ENCODE measurements around the gene AUH.
A peak's percentile ranks its signal among the peaks of the same experiment; 100 is the strongest.
"Not testable (repeated sequence)": the region's sequence is repeated elsewhere in the genome, so short reads cannot be mapped to it uniquely, and the experiment has no call there.

The AUH gene

DNA sequence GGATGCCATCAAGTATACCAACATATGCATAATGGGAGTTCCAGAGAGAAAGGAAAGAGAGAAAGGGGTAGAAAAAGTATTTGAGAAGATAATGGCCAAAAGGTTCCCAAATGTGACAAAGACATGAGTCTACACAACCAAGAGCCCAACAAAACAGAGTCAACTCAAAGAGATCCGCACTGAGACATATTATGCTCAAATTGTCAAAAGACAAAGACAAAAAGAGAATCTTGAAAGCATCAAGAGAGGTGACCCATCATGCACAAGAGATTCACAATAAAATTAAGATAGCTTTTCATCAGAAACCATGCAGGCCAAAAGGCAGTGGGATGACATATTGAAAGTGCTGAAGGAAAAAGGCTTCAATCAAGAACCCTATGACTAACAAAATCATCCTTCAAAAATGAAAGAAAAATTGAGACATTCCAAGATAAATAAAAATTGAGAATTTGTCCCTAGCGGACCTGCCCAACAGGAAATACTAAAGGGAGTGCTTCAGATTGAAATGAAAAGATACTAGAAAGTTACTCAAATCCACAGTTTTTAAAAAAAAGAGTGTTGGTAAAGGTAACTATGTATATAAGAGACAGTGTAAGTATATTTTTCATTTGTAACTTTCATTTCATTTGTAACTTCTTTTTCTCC, 160.9 kb downstream of the AUH start:
- POLR2A ChIA-PET = no interaction called here
- no peak for DNase-seq (ENCODE audit: low read depth, low spot score)
- TF ChIP-seq, protein P1, sequence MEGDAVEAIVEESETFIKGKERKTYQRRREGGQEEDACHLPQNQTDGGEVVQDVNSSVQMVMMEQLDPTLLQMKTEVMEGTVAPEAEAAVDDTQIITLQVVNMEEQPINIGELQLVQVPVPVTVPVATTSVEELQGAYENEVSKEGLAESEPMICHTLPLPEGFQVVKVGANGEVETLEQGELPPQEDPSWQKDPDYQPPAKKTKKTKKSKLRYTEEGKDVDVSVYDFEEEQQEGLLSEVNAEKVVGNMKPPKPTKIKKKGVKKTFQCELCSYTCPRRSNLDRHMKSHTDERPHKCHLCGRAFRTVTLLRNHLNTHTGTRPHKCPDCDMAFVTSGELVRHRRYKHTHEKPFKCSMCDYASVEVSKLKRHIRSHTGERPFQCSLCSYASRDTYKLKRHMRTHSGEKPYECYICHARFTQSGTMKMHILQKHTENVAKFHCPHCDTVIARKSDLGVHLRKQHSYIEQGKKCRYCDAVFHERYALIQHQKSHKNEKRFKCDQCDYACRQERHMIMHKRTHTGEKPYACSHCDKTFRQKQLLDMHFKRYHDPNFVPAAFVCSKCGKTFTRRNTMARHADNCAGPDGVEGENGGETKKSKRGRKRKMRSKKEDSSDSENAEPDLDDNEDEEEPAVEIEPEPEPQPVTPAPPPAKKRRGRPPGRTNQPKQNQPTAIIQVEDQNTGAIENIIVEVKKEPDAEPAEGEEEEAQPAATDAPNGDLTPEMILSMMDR (IDR thresholded peaks at IDR 0.05; ENCODE audit: insufficient read depth, low read length, missing control alignments) = no peak
- CTCF ChIA-PET = interaction anchor here (1.5 kb wide), 2 partner anchors 111 to 226 kb away, joined by 3 to 4 read pairs; no protein-coding TSS in a partner anchor
- no peak overlapping the region for H3K4me3 ChIP-seq (ENCODE audit: low read depth, low read length)

DNA sequence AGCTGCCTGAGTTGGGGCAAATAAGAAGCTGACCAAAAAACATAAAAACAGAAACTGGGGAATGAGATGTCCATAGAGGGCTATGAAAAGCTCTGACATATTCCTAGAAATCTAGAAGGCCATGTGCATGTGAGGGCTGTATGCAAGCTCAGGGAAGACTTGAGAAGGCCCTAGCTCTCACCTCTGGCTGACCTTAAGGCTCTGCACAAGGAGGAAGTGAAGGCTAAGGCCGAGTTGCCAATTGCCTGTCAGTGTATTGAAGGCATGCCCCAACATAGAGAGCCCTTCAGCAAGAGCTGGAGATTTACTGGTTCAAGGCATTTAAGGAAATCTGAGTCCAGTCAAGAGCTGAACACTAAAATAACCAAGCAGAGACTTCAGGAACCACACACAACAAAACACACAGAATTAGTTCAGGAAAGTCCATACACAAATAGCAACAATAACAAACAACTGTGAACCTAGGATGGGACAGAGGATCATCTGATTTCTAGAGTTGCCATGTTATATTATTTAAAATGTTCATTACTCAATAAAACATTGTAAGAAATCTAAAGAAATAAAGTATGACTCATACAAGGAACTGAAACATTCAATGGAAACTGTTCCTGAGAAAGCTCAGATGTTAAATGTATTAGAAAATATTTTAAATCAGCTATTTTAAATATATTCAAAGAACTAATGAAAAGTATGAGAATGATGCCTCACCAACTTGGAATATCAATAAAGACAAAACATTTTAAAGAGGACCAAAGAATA, 161.8 kb downstream of the AUH start:
- DNase-seq (ENCODE audit: low read depth, low spot score) = no peak
- TF ChIP-seq, protein P1 (IDR thresholded peaks at IDR 0.05; ENCODE audit: insufficient read depth, low read length, missing control alignments) = no peak
- ChIA-PET CTCF (interaction anchor here (1.5 kb wide), 1 partner anchor 111 kb away, joined by 4 read pairs; no protein-coding TSS in a partner anchor), POLR2A (no interaction called here)
- H3K4me3 ChIP-seq (ENCODE audit: low read depth, low read length) = no peak overlapping the region

DNA sequence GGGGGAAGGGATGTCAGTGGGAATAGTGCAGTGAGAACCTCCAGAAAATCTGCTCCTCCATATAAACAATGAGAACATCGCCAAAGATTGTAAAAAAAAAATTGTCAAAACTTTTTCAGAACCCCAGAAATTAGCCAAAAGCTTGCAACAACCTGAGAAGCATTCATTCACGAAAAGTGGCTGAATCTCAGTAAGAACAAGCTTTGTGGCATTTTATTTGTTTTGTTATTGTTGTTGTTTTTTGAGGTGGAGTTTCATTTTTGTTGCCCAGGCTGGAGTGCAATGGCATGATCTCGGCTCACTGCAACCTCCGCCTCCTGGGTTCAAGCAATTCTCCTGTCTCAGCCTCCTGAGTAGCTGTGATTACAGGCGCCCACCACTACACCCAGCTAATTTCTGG, 162.8 kb downstream of the AUH start:
- H3K4me3 ChIP-seq (ENCODE audit: low read depth, low read length); DNase-seq (ENCODE audit: low read depth, low spot score); CTCF ChIA-PET; POLR2A ChIA-PET: not testable (repeated sequence)

DNA sequence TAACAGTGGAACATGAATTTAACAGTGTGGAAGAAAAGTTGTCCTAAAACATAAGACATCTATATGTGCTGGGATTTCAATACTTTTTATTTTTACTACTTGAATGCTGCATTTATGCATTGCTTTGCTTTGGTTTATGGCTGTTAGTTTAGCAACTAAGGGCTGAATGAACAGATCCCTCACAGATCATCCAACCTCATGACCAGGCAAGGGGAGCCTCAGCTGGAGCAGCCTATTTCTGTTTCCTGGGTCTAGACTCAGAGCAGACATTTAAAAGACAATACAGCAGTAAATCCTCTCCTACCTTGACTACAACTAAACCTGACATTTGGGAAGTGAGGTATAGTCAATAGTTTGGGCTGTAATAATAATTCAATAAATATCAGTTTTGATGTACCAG, 163.3 kb downstream of the AUH start:
- ChIA-PET POLR2A (no interaction called here), CTCF (interaction anchor here (1.4 kb wide), 1 partner anchor 229 kb away, joined by 3 read pairs; no protein-coding TSS in a partner anchor)
- TF ChIP-seq, protein P1 (IDR thresholded peaks at IDR 0.05; ENCODE audit: insufficient read depth, low read length, missing control alignments) = no peak
- no peak for DNase-seq (ENCODE audit: low read depth, low spot score)
- H3K4me3 ChIP-seq (ENCODE audit: low read depth, low read length) = no peak overlapping the region

DNA sequence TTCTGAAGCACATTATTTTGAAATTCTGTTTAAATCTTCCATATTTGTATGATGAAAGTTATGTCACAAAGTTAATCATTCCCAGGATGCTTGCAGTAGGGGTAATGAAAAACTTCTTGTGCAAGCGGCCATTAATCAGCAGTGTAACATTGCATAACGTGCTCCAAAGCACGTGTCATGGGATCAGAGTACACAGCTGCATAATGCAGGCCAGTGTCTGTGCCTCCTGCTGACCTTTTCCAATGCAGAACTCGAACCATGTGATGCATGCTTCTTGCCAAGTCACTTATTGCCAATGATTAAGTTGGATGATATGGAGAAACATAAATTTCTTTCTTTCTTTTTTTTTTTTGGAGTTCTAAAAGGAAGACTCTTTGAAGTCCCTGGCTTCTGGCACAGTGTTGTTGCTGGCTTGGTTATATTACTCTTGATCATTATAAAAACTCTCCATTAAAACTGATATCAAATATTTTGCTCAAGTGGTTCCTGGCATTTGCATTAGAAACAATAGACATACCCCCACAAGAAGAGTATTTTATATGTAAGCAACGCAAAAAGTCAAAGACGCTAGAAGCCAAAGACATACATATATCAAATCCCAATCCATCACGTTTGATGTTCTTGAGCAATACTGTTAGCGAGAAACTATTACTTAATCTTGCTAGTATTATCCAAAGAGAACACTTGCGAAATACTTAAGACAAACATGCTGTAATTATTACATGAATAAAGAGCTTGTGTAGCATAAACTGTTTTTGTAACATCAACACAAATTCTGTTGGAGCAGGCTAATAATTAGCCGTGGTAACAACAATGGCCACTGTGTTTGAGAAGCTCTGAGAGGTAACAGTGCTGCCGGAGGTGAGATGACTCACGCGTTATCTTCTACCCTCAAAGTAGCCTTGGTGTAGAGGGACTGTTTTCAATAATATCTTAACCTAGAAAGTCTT, 164.2 kb downstream of the AUH start:
- POLR2A ChIA-PET = no interaction called here
- DNase-seq (ENCODE audit: low read depth, low spot score) = peak; percentile 93
- CTCF ChIA-PET = interaction anchor here (0.9 to 1.4 kb wide), 2 partner anchors 230 to 231 kb away, joined by 3 read pairs; no protein-coding TSS in a partner anchor
- no peak overlapping the region for H3K4me3 ChIP-seq (ENCODE audit: low read depth, low read length)
- TF ChIP-seq, protein P1 (IDR thresholded peaks at IDR 0.05; ENCODE audit: insufficient read depth, low read length, missing control alignments) = no peak

DNA sequence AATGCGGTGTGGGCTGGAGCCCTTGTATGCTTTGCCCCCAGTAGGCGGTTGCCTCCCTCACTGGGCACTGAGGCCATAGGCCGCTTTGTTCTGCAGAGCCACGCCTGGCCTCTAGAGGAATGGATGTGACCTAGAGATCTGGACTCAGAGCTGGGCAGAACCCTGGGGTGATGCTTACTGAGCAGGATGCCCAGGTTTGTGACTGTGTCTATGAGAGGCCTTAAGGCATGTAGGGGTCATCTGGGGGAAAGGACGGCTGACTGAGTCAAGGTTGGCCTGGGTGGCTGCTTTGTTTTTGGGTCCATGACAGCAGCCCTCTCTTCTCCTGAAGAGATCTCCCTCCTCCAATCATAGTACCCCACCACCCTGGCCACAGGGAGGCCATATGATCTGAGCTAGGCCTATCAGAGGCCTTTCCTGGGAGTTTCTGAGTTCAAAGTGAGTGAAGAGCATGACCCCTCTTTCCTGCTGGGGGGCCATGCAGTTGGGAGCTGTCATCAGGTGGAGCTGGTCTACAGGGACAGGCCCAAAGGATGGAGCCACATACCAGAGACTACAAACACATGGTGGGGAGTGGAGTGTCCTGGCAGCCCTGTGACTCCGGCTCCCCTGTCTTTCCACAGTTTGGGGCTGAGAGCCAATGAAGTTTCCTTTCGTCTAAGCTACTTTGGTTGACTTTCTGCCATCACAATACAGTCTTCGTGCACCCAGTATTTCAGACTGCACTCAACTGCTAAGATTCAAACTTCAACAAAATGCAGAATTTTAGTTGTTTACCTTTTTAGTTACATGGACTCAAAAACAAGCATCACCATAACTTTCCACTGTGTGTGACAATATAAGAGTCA, 165.4 kb downstream of the AUH start:
- CTCF ChIA-PET = interaction anchor here (0.9 to 1.4 kb wide), 3 partner anchors 14 to 233 kb away, joined by 3 read pairs; no protein-coding TSS in a partner anchor

More for the DNA sequence above, 165.4 kb downstream of the AUH start:
- DNase-seq (ENCODE audit: low read depth, low spot score) = no peak
- TF ChIP-seq, protein P1 (IDR thresholded peaks at IDR 0.05; ENCODE audit: insufficient read depth, low read length, missing control alignments) = no peak
- H3K4me3 ChIP-seq (ENCODE audit: low read depth, low read length) = no peak overlapping the region
- POLR2A ChIA-PET = no interaction called here

Measured in AG04449 (cell line).